Brain microvascular endothelial cell (primary cell): ENCODE data around the gene SPAG16.
"Not testable (repeated sequence)": the region's sequence is repeated elsewhere in the genome, so short reads cannot be mapped to it uniquely, and the experiment has no call there.

Experiments used
- DNase-seq: peaks from one replicate; pipeline ENCODE4 v3.0.0-alpha.2; 2020
- H3K27ac ChIP-seq: fragments of 250-450 bp; sonication (Bioruptor Pico); 2 replicates; pipeline ENCODE4 v1.5.1; 2020; ENCODE audit warnings: mild to moderate bottlenecking, moderate library complexity
- H3K27me3 ChIP-seq: fragments of 250-450 bp; sonication (Bioruptor Pico); replicated peaks from 2 replicates; pipeline ENCODE4 v1.5.1; 2020; ENCODE audit warnings: mild to moderate bottlenecking
- H3K36me3 ChIP-seq: fragments of 250-450 bp; sonication (Bioruptor Pico); replicated peaks from 2 replicates; pipeline ENCODE4 v1.5.1; 2020; ENCODE audit warnings: mild to moderate bottlenecking
- H3K4me3 ChIP-seq: 2 replicates; pipeline ENCODE4 v1.5.1; 2011; ENCODE audit warnings: low read depth, mild to moderate bottlenecking, control low read depth, low read length, moderate library complexity
- in situ Hi-C: cut with HindIII; loops from 2 replicates; pipeline ENCODE4 v1.10.0; 2017; ENCODE audit warnings: low sequenced_read_pairs, low pct_ligation_motif_present
- TF ChIP-seq, protein P1 (sequence below): IDR thresholded peaks from 2 replicates; pipeline ENCODE4 v1.5.1; 2011; ENCODE audit warnings: low read depth, mild to moderate bottlenecking, moderate library complexity, low read length, control low read depth, inconsistent platforms; ENCODE audit errors: missing control alignments

The SPAG16 gene

DNA sequence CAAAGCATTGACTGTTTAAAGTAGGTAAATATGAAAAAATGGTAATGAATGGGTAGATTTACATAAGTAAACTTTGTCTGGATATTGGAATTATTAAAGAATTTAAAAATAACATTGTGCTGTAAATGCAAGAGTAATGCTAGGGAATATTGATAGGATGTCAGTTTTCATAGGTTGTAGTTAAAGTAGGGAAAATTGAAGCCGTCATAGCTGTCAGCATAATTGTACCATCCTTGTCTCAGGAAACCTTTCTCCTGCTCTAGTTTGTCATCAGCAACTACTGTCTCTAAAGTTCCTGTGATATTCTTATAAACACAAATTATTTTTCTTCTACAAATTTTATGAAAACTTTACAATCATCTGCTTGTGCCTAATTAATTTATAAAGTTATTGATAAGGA, 10.1 kb upstream of the SPAG16 start:
- Histone ChIP-seq H3K36me3 (no peaks in the 10 kb centered on the region), H3K4me3 (no peak overlapping the region), H3K27ac (no peak overlapping the region), H3K27me3 (no peaks in the 10 kb centered on the region)
- TF ChIP-seq, protein P1, sequence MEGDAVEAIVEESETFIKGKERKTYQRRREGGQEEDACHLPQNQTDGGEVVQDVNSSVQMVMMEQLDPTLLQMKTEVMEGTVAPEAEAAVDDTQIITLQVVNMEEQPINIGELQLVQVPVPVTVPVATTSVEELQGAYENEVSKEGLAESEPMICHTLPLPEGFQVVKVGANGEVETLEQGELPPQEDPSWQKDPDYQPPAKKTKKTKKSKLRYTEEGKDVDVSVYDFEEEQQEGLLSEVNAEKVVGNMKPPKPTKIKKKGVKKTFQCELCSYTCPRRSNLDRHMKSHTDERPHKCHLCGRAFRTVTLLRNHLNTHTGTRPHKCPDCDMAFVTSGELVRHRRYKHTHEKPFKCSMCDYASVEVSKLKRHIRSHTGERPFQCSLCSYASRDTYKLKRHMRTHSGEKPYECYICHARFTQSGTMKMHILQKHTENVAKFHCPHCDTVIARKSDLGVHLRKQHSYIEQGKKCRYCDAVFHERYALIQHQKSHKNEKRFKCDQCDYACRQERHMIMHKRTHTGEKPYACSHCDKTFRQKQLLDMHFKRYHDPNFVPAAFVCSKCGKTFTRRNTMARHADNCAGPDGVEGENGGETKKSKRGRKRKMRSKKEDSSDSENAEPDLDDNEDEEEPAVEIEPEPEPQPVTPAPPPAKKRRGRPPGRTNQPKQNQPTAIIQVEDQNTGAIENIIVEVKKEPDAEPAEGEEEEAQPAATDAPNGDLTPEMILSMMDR, result no peak
- no peak for DNase-seq
- in situ Hi-C loops, result no loop called here

DNA sequence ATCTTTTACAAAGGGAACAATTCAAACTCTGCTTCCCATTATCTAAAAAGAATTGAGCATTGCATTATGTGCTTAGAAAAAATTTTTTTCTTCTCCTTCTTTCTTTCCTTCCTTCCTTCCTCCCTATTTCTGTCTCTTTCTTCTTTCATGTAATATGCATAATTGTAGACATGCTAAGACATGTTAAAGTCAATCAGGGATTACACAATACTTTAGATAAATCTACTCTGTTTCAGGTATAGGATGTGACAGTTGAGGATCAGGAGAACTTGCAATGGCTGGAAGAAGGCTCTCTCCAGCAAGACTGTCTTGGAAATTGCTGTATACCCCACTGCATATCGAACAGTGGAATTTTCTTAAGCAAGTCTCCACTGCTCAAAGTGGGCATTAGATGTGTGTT, 9.0 kb upstream of the SPAG16 start:
- TF ChIP-seq, protein P1, result no peak
- no peak overlapping the region for H3K4me3 ChIP-seq
- H3K27me3 ChIP-seq, result no peaks in the 10 kb centered on the region
- no peak for DNase-seq
- in situ Hi-C loops, result no loop called here
- no peak overlapping the region for H3K27ac ChIP-seq
- no peaks in the 10 kb centered on the region for H3K36me3 ChIP-seq

DNA sequence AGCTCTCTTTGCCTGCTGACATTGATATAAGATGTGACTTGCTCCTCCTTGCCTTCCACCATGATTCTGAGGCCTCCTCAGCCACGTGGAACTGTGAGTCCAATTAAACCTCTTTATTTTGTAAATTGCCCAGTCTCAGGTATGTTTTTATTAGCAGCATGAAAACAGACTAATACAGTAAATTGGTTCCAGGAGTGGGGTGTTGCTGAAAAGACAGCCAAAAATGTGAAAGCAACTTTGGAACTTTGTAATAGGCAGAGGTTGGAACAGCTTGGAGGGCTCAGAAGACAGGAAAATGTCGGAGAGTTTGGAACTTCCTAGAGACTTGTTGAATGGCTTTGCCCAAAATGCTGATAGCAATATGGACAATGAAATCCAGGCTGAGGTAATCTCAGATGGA, 7.1 kb upstream of the SPAG16 start:
- H3K27ac ChIP-seq, H3K27me3 ChIP-seq, in situ Hi-C loops, H3K36me3 ChIP-seq, DNase-seq, H3K4me3 ChIP-seq: not testable (repeated sequence)

DNA sequence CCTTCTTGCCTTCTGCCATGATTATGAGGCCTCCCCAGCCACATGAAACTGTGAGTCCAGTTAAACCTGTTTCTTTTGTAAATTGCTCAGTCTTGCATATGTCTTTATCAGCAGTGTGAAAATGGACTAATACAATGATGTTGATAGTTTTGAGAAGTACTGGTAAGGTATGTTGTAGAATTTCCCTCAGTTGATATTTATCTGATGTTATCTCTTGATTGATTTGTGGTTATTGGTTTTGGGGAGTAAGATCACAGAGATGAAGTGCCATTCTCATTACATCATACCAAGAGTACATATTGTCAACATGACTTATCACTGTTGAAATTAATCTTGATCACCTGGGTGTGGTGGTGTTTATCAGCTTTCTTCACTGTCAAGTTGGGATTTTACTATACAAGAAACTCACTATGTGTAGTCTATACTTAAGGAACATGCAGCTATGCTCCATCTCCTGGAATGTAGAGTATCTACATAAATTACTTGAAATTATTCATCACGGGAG, 5.1 kb upstream of the SPAG16 start:
- H3K27ac ChIP-seq, result no peak overlapping the region
- no peaks in the 10 kb centered on the region for H3K36me3 ChIP-seq
- in situ Hi-C loops, result no loop called here
- no peaks in the 10 kb centered on the region for H3K27me3 ChIP-seq
- TF ChIP-seq, protein P1, result no peak
- no peak for DNase-seq
- H3K4me3 ChIP-seq, result no peak overlapping the region

DNA sequence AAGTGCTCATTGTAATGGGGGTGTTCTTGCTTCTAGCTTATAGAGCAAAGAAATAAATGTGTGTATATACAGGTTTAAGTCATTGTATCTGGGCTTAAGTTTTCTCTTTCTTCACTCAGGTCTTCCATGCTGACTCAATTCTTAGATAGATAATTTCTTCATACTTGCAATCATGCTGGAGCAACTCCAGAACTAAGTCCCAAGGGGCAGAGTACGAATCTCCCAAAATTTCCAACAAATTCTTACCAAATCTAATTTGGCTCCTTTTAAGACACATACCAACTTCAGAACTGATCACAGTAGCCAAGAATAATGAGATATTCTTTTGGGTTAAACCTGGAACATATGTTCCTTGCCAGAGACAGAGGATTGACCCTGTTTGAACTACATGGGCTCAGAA, 4.3 kb upstream of the SPAG16 start:
- in situ Hi-C loops, result no loop called here
- Histone ChIP-seq H3K27me3 (no peaks in the 10 kb centered on the region), H3K36me3 (no peaks in the 10 kb centered on the region), H3K4me3 (no peak overlapping the region), H3K27ac (no peak overlapping the region)
- DNase-seq, result no peak
- TF ChIP-seq, protein P1, result no peak

DNA sequence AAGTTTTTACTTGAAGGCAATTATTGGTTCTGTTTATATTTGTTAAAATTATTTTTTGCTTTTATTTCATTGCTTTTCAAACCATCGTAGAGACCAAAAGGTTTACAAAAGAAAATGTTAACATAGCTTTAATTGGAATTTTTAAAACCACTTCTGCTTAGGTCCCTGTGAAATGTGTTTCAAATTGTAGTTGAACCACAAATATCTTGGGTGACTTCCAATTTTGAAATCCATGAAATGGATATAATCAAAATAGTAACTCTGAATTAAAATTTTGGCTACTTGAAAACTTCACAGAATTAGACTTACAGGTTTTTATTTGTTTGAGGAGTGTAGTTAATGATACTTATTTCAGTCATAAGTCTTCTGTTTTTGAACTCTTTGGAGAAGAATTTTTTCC, 3.1 kb upstream of the SPAG16 start:
- no peak for DNase-seq
- H3K27ac ChIP-seq, result no peak overlapping the region
- in situ Hi-C loops, result no loop called here
- TF ChIP-seq, protein P1, result no peak
- no peaks in the 10 kb centered on the region for H3K27me3 ChIP-seq
- H3K4me3 ChIP-seq, result no peak overlapping the region
- no peaks in the 10 kb centered on the region for H3K36me3 ChIP-seq

DNA sequence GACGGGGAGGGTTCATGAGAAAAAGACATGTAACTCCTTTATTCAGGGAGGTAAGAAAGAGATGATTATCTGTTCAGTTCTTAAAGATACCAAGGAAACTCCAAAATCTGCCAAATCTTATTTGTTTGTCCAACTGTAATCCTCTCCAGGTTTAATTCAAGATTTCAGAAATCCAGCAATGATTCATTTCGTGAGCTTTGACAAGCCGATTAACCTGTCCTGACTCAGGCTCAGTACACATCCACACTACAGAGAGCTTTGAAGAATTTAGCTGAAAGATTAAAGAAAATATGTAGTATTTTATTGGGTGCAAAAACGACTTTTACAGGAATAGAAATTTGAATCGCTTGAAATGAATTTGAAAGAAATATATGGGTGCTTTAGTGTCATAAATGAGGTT, 1.1 kb downstream of the SPAG16 start:
- Histone ChIP-seq H3K27me3 (no peaks in the 10 kb centered on the region), H3K36me3 (no peaks in the 10 kb centered on the region), H3K4me3 (no peak overlapping the region), H3K27ac (no peak overlapping the region)
- in situ Hi-C loops, result no loop called here
- TF ChIP-seq, protein P1, result no peak
- DNase-seq, result no peak
